SK-N-SH (cell line): ENCODE data around the gene CDH13.

Experiments used
- CHD2 ChIP-seq: fragments of 150-350 bp; IDR thresholded peaks from 2 replicates; pipeline ENCODE4 v1.6.1; 2018; ENCODE audit warnings: low read length; ENCODE audit not compliant: partially characterized antibody
- EP300 ChIP-seq, 2 experiments: IDR thresholded peaks; 2 replicates each; pipeline versions ENCODE4 v1.4.0 to v1.6.1; 2012; ENCODE audit warnings: borderline replicate concordance in 1 of 2, low read depth in 1 of 2, low read length in 1 of 2
- GABPA ChIP-seq: IDR thresholded peaks from 2 replicates; pipeline ENCODE4 v1.4.0; 2012; ENCODE audit warnings: low read depth, mild to moderate bottlenecking
- MXI1 ChIP-seq: IDR thresholded peaks from 2 replicates; pipeline ENCODE4 v1.6.1; 2012; ENCODE audit warnings: mild to moderate bottlenecking, low read depth, low read length, improper control_type of control experiment
- RAD21 ChIP-seq: IDR thresholded peaks from 2 replicates; pipeline ENCODE4 v1.6.1; 2012; ENCODE audit warnings: mild to moderate bottlenecking, low read length
- RFX5 ChIP-seq: IDR thresholded peaks from 2 replicates; pipeline ENCODE4 v1.6.1; 2012; ENCODE audit warnings: mild to moderate bottlenecking, improper control_type of control experiment, low read length
- SIN3A ChIP-seq: IDR thresholded peaks from 2 replicates; pipeline ENCODE4 v1.6.1; 2012; ENCODE audit warnings: low read depth, mild to moderate bottlenecking, low read length, moderate library complexity, borderline replicate concordance
- TAF1 ChIP-seq: IDR thresholded peaks from 2 replicates; pipeline ENCODE4 v1.6.1; 2012; ENCODE audit warnings: low read depth, mild to moderate bottlenecking, low read length, moderate library complexity, borderline replicate concordance
- TCF12 ChIP-seq: IDR thresholded peaks from 2 replicates; pipeline ENCODE4 v1.4.0; 2012
- TEAD4 ChIP-seq: IDR thresholded peaks from 2 replicates; pipeline ENCODE4 v1.4.0; 2012; ENCODE audit warnings: mild to moderate bottlenecking, borderline replicate concordance; ENCODE audit not compliant: insufficient read depth
- TF ChIP-seq, protein P1 (sequence below): fragments of 200-600 bp; sonication (generic); IDR thresholded peaks from 2 replicates; pipeline ENCODE4 v1.6.1; 2017; ENCODE audit warnings: antibody characterized with exemption, mild to moderate bottlenecking, moderate library complexity
- TF ChIP-seq, protein P2 (sequence below): IDR thresholded peaks from 2 replicates; pipeline ENCODE4; 2012
- TF ChIP-seq, protein P3 (sequence below): IDR thresholded peaks from 2 replicates; pipeline ENCODE4 v1.4.0; 2012; ENCODE audit warnings: low read depth

DNA sequence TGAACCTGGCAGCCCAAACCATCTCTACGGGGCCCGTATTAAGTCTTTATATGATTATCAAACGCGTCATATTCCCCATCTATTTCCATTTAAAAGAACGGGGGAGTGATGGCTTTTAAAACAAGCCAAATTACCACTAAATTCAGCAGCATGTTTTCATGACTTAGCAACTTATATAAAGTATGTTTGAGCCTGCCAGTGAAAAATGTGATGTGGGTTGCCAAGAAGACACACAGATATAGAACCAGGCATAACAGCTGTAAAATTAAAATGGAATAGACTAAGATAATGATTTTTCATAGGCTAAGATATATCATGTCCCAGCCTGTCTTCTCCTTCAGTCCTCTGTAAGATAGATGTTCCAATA, 1136.2 kb downstream of the CDH13 start:
- TF ChIP-seq SIN3A = no peak
- no peak for TF ChIP-seq TAF1
- no peak for TF ChIP-seq RAD21
- TF ChIP-seq, protein P1, sequence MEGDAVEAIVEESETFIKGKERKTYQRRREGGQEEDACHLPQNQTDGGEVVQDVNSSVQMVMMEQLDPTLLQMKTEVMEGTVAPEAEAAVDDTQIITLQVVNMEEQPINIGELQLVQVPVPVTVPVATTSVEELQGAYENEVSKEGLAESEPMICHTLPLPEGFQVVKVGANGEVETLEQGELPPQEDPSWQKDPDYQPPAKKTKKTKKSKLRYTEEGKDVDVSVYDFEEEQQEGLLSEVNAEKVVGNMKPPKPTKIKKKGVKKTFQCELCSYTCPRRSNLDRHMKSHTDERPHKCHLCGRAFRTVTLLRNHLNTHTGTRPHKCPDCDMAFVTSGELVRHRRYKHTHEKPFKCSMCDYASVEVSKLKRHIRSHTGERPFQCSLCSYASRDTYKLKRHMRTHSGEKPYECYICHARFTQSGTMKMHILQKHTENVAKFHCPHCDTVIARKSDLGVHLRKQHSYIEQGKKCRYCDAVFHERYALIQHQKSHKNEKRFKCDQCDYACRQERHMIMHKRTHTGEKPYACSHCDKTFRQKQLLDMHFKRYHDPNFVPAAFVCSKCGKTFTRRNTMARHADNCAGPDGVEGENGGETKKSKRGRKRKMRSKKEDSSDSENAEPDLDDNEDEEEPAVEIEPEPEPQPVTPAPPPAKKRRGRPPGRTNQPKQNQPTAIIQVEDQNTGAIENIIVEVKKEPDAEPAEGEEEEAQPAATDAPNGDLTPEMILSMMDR = no peak
- TF ChIP-seq RFX5 = no peak
- no peak for TF ChIP-seq CHD2
- TF ChIP-seq TCF12 = no peak
- TF ChIP-seq, protein P2, sequence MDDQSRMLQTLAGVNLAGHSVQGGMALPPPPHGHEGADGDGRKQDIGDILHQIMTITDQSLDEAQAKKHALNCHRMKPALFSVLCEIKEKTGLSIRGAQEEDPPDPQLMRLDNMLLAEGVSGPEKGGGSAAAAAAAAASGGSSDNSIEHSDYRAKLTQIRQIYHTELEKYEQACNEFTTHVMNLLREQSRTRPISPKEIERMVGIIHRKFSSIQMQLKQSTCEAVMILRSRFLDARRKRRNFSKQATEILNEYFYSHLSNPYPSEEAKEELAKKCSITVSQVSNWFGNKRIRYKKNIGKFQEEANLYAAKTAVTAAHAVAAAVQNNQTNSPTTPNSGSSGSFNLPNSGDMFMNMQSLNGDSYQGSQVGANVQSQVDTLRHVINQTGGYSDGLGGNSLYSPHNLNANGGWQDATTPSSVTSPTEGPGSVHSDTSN = no peak
- TF ChIP-seq MXI1 = no peak
- TF ChIP-seq, protein P3, sequence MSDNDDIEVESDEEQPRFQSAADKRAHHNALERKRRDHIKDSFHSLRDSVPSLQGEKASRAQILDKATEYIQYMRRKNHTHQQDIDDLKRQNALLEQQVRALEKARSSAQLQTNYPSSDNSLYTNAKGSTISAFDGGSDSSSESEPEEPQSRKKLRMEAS = no peak
- no peak for TF ChIP-seq GABPA
- TF ChIP-seq EP300 (IDR thresholded peaks at IDR 0.05; ENCODE audit: borderline replicate concordance in 1 of 2, low read depth in 1 of 2, low read length in 1 of 2) = no peak
- no peak for TF ChIP-seq TEAD4
